Right hindlimb (tissue), 1 donor: ENCODE data around the gene SIX2.
A peak's percentile ranks its signal among the peaks of the same experiment; 100 is the strongest.

ENCODE experiments used
- DNase-seq: peaks from one replicate; pipeline ENCODE4 v3.0.0-alpha.2; 2018

SIX2 gene

DNA sequence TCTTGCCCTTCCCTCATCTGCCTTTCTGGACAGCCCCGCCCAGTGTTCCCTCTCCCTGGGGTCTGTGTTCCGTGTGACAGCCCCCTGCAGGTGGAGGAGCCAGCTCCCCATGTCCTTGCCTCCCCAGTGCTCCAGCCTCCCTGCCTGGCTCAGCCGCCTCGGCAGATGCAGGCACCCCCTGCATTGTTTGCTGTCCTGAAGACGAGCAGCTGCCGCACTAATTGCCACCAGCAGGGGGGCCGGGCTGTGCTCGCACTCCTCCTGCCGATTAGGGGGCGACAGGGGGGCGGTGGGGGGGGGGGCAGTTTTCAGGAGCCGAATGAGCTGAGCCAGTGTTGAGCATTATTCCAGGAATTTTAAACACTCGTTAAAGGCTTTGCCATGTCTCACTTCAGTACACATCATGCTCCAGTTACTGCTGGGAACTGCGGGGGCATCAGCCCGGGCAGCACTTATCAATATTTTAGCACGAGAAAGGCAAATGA lies 44.5 kb downstream of the SIX2 start:
- DNase-seq, result no peak

DNA sequence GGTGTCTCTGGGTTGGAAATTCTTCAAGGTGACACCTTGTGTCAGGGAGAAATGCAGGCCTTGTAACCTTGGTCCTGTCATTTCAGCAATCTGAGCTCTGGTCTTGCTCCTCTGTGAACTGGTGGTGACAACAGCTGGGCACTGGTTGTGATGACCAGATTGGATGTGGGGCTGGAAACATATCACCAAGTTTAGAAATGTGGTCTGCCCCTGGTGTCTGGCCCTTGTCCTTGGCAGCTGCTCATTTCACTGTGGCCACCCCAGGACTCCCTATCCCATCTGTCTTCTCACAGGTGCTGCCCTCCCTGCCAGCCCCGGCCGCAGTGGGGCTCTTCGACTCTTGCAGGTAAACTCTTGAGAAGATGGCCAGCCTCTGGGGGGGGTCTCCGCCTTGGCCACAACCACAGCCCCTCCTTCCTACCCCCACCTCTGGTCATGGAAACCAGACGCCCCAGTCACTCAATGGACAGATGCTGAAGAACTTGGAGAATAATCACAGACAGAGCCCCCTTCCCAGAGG lies 47.0 kb downstream of the SIX2 start:
- no peak for DNase-seq

DNA sequence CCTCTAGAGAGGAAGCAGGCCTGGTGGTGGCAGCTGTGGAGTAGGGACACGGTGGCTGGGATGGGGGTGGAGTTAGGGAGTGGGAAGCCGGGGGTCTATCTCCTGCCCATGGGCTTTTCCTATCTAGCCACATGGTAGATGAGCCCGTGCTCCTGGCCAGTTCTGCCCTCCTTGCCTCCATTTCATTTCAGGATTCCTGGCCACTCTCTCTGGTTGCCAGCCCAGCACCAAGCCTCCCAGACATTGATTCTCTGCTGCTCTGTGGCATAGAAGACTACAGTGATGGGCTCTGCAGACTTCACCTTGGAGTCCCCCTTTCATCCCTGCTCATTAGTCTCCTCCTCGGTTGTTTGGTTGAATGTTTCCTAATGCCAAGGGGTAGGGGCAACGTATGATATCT lies 48.4 kb downstream of the SIX2 start:
- DNase-seq, result no peak

DNA sequence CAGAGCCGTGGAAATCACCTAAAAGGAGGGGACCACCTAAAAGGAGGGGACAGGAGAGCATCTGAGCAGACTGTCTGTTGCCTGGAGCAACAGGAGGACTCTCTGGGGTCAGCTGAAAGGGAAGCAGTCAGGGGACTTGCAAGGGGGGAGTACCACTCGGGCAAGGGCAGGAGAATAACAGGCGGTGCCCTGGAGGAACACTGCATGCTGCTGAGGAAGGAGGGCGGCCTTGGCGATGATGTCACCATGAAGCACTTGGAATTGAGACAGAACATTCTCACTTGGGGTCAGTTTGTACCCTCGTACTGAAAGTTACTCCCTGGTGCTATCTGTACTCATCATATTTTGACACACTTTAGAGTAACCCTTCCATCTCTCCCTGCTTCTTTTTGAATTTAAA lies 49.4 kb downstream of the SIX2 start:
- no peak for DNase-seq

DNA sequence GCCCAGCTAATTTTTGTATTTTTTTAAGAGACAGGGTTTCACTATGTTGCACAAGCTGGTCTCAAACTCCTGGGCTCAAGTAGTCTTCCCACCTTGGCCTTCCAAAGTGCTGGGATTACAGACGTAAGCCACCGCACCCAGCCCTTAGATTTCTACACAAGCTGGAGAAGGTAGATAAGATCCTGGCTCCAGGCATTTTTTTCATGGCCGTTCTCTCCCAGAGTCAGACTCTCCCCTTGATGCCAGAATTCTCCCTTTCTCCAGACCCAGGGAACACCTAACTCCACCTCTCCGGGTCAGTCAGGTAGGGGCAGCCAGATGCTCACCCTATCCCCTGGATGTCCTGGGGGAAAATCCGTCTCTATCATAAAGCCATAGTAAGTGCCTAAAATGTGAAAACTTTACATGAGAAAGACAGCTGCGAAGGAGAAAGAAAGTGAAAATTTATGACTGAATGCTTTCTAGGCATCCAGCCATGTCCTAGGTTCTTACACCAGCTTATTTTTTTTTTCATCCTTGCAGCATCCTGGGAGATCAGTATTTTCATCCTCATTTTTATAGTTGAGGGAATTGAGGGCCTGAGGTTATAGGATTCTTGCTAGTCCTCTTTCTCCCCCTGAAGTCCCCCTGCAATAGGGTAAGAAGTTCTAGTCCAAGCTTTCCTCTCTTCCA lies 51.5 kb downstream of the SIX2 start:
- no peak for DNase-seq

DNA sequence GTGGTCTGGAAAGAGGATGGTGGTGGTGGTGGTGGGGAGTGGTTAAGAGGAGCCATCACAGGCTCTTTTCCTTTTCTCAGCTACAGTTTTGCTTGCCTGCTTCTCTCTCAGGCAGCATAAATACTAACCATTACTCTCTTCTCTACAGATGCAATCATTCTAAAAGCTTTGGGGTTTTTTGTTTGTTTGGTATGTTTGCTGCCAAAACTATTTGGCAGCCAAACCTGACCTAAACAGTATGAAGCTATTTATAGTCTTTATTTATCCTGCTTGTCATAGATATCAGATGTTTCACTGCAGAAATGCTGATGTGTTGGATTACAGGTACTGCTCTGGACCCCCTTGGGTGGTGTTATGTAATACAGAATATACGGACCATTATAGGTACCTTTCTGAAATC lies 52.4 kb downstream of the SIX2 start:
- no peak for DNase-seq

DNA sequence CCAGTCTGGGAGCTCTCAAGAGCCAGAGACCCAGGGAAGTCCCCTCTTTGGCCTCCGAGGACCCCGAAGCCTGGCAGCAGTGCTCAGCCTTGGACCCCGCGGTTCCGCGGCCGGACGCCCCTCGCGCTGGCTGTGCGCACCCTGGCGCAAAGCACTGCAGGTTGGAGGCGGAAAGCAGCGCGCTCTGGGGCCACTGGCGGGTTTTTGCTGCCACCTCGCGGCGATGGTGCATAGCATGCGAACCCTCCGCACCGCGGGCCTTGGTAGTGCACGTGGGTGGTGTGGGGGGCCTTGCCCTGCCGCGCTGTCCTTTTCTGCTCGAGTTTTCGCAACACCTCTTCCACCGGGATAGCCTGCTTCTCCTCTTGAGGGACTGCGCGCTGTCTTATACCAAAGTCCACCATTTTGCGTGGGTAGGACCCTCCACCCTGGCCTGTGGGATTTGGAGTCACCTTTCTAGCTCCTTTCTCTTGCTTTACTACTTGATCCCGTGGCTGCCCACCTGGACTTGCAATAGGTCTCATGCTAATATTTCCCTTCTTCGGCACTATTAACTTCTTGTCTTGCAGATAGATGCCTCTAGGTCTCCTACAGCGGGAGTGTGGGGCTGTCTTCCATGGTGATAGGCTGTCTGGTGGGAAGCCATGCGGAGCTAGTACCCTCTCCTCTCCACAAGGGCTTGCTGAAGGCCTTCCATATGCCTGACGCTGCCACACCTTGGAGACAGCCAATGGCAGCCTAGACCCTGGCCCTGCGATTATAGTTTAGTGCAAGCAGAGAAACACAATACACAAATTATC lies 53.5 kb downstream of the SIX2 start:
- peak; percentile 84 for DNase-seq
